Measurements from ENCODE around the gene XXYLT1.

The XXYLT1 gene

GRCh38 chr3:195081242-195081963 is 189.6 kb downstream of the XXYLT1 start:
- DNase-seq (ENCODE audit: low read depth in 2 of 3, low spot score in 1 of 3) = no peak

GRCh38 chr3:195080571-195081151 is 190.3 kb downstream of the XXYLT1 start:
- DNase-seq (ENCODE audit: low read depth in 2 of 3, low spot score in 1 of 3) = no peak

- DNase-seq (ENCODE audit: low read depth in 2 of 3, low spot score in 1 of 3) = no peak
These were observed 190.8 kb downstream of the XXYLT1 start for GRCh38 chr3:195080125-195080524.

- no peak for DNase-seq (ENCODE audit: low read depth in 2 of 3, low spot score in 1 of 3)
These were observed 191.3 kb downstream of the XXYLT1 start for GRCh38 chr3:195079636-195080035.

- DNase-seq (ENCODE audit: low read depth in 2 of 3, low spot score in 1 of 3) = no peak
These were observed 192.0 kb downstream of the XXYLT1 start for GRCh38 chr3:195078891-195079440.

GRCh38 chr3:195077611-195078540 is 193.1 kb downstream of the XXYLT1 start:
- no peak for DNase-seq (ENCODE audit: low read depth in 2 of 3, low spot score in 1 of 3)

GRCh38 chr3:195076981-195077610 is 193.9 kb downstream of the XXYLT1 start:
- no peak for DNase-seq (ENCODE audit: low read depth in 2 of 3, low spot score in 1 of 3)

GRCh38 chr3:195075941-195076875 is 194.8 kb downstream of the XXYLT1 start:
- no peak for DNase-seq (ENCODE audit: low read depth in 2 of 3, low spot score in 1 of 3)

- DNase-seq (ENCODE audit: low read depth in 2 of 3, low spot score in 1 of 3) = no peak
These were observed 195.6 kb downstream of the XXYLT1 start for GRCh38 chr3:195075199-195075940.

- DNase-seq (ENCODE audit: low read depth in 2 of 3, low spot score in 1 of 3) = no peak
These were observed 196.8 kb downstream of the XXYLT1 start for GRCh38 chr3:195073866-195074860.

GRCh38 chr3:195072916-195073564 is 197.9 kb downstream of the XXYLT1 start:
- no peak for DNase-seq (ENCODE audit: low read depth in 2 of 3, low spot score in 1 of 3)

- no peak for DNase-seq (ENCODE audit: low read depth in 2 of 3, low spot score in 1 of 3)
These were observed 198.8 kb downstream of the XXYLT1 start for GRCh38 chr3:195071916-195072820.

- no peak for DNase-seq (ENCODE audit: low read depth in 2 of 3, low spot score in 1 of 3)
These were observed 199.8 kb downstream of the XXYLT1 start for GRCh38 chr3:195071011-195071728.

GRCh38 chr3:195070336-195070735 is 200.6 kb downstream of the XXYLT1 start:
- no peak for DNase-seq (ENCODE audit: low read depth in 2 of 3, low spot score in 1 of 3)

- no peak for DNase-seq (ENCODE audit: low read depth in 2 of 3, low spot score in 1 of 3)
These were observed 201.3 kb downstream of the XXYLT1 start for GRCh38 chr3:195069501-195070251.
